ENCODE results near the gene COX6B2.
A peak's percentile ranks its signal among the peaks of the same experiment; 100 is the strongest.
"Not testable (repeated sequence)": the region's sequence is repeated elsewhere in the genome, so short reads cannot be mapped to it uniquely, and the experiment has no call there.

COX6B2 gene

DNA sequence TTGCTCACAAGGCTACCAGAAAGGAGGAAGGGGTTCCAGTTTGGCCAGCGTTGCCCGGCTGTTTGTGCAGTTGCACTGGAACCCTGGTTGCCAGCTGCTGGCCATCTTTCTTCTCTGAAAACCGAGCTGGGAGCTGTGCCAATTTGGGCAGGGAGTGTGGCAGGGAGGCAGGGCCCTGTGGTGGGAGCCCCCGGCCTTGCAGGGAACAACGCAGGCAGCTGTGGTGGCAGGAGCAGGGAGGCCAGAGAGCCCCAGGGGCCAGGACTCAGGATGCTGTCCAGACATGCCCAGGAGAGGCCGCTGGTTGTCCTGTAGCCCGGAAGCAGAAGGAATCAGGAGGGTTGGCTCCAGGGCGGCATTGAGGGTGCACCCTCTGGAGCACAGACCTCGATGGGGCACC lies 10.1 kb downstream of the COX6B2 start:
- Histone ChIP-seq H3K27ac (0 out of 2 replicates have a peak overlapping the region, but pooled peaks have one; percentile 4), H4K20me1 (peaks cover 13% of the 10 kb centered on the region), H3K4me3 (no peak overlapping the region), H3K4me2 (peak overlapping the region; percentile 28; the same call in 1 of the 2 replicates), H3K27me3 (no peaks in the 10 kb centered on the region), H3K4me1 (peaks cover 70% of the 10 kb centered on the region), H3K36me3 (peaks cover 59% of the 10 kb centered on the region), H3K9me3 (no peaks in the 10 kb centered on the region), H3K9ac (peak overlapping the region; percentile 45; the same call in 1 of the 2 replicates)
- no peak for TF ChIP-seq Cebpa-rat (IDR thresholded peaks at IDR 0.05)

DNA sequence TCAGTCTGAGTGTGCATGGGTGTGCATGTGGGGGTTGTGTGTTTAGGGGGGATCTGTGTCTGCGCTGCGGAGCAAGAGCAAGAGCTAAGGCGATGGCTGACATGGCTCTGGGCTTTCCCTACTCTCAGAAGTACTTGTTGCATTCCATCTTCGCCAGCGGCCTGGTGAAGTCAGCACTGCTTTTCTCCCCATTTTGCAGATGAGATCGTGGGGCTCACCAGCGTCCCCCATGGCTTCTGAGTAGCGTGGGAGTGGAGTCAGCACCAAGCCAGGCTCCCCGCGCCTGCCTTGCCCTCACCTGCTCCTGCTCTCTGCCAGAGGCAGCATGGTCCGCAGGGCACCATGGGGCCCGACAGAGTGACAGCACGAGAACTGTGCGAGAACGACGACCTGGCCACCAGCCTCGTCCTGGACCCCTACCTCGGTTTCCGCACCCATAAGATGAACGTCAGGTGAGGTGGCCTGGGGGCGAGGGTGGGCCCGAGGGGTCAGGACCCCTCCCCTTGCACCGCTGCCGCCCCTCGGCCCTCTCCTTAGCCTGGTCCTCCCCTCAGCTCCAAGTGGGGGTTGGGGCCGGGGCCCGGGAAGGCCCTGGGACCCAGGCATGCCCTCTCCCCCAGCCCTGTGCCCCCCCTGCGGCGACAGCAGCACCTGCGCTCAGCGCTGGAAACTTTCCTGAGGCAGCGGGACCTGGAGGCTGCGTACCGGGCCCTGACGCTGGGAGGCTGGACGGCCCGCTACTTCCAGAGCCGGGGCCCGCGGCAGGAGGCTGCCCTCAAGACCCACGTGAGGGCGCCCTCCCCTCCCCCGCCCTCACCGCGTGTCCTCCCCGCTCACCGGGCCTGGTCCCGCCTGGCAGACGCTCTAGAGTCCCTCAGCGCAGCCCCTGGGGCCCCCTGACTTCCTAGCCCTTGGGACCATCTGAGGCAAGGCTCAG lies 12.7 kb downstream of the COX6B2 start:
- no peak for TF ChIP-seq Cebpa-rat (IDR thresholded peaks at IDR 0.05)
- peak overlapping the region; percentile 44; the same call in 1 of the 2 replicates for H3K27ac ChIP-seq
- peak overlapping the region; percentile 99 for H3K4me2 ChIP-seq
- H3K27me3 ChIP-seq, result no peaks in the 10 kb centered on the region
- H3K9me3 ChIP-seq, result no peaks in the 10 kb centered on the region
- peaks cover 13% of the 10 kb centered on the region for H4K20me1 ChIP-seq
- H3K4me3 ChIP-seq, result peak overlapping the region; percentile 84
- peaks cover 53% of the 10 kb centered on the region for H3K36me3 ChIP-seq
- peaks cover 53% of the 10 kb centered on the region for H3K4me1 ChIP-seq
- H3K9ac ChIP-seq, result peak overlapping the region; percentile 89; the same call in 1 of the 2 replicates

DNA sequence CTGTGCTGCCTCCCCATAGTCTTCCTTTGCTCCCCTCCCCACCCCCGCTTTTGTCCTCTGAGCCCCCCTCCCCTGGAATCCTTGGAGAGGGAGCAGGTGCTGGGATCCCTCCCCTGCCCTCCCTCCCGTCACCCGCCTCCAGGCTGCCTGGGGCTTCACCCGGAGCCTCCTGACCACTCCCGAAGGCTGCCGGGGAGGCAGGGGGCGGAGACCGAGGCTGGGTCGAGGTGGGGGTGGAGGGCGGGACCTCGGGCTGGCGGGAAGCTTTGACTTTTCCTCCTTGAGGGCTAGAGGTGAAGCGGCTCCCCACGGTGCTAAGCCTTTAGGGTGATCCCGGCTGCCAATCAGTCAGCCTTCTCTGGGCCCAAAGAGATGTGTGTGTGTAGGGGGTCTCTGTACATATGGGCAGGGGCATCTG lies 13.3 kb downstream of the COX6B2 start:
- peak overlapping the region; percentile 99 for H3K4me2 ChIP-seq
- H3K9me3 ChIP-seq, result no peaks in the 10 kb centered on the region
- peak overlapping the region; percentile 89 for H3K9ac ChIP-seq
- H4K20me1 ChIP-seq, result peaks cover 13% of the 10 kb centered on the region
- H3K27me3 ChIP-seq, result no peaks in the 10 kb centered on the region
- H3K27ac ChIP-seq, result peak overlapping the region; percentile 89
- TF ChIP-seq Cebpa-rat (IDR thresholded peaks at IDR 0.05), result no peak
- peaks cover 52% of the 10 kb centered on the region for H3K4me1 ChIP-seq
- peaks cover 48% of the 10 kb centered on the region for H3K36me3 ChIP-seq
- H3K4me3 ChIP-seq, result peak overlapping the region; percentile 84

DNA sequence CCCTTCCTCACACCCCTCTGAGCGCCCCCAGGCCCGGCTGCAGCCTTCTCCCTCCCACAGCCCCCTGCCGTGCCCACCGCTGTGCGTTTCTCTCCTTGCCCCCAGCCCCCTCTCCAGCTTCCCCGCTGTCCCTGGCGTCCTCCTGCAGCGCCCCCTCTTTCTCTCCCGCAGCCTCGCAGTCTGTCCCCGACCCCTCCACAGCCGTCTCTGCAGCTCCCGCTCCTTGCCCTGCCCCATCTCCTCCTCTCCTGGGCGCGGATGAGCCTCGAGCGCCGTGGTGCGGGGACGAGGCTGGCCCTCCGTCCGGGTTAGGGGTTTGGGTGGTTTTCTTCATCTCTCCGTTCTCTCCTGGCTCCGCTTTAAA lies 13.8 kb downstream of the COX6B2 start:
- peaks cover 13% of the 10 kb centered on the region for H4K20me1 ChIP-seq
- no peaks in the 10 kb centered on the region for H3K27me3 ChIP-seq
- peak overlapping the region; percentile 89 for H3K9ac ChIP-seq
- peak overlapping the region; percentile 99 for H3K4me2 ChIP-seq
- H3K36me3 ChIP-seq, result peaks cover 44% of the 10 kb centered on the region
- H3K9me3 ChIP-seq, result no peaks in the 10 kb centered on the region
- no peak for TF ChIP-seq Cebpa-rat (IDR thresholded peaks at IDR 0.05)
- H3K27ac ChIP-seq, result peak overlapping the region; percentile 89
- H3K4me1 ChIP-seq, result peaks cover 52% of the 10 kb centered on the region
- peak overlapping the region; percentile 84 for H3K4me3 ChIP-seq

DNA sequence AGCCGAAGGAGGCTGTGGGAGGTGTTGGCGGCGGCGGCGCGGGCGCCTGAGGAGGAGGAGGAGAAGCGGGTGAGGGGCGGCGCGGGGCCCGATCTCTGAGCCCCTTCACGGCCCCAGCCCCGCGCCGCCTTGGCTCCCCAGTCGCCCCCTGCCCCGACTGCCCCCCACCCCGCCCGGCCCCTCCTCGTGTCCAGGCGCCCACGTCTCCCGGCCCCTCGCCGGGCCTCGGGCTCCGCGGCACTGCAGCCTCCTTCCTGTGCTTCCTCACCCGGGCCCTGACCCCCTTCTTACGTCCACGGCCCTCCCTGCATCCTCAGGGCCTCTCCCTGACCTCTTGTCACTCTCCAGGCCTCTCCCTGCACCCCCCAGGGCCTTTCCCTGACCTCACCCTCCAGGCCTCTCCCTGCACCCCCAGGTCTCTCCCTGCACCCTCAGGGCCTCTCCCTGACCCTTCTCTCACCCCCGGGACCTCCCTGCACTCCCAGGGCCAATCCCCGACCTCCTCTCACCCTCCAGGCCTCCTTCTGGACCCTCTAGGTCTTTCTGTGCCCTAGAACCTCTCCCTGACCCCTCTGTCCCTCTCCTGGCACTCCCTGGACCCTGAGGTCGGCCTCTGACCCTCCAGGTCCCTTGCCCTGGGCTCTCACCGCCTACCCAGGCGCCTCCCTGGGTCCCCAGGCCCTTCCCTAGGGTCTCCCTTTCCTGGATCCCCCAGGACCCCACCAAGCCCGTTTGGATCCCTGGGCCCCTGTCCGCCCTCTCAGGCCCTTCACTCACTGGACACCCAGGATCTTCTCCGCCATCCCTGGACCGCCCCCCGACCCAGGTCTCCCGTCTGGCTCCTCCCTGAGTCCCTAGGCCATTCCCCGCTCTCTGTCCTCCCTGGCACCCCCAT lies 14.4 kb downstream of the COX6B2 start:
- Histone ChIP-seq H3K27me3 (no peaks in the 10 kb centered on the region), H4K20me1 (peaks cover 13% of the 10 kb centered on the region), H3K9ac (peak overlapping the region; percentile 89), H3K4me2 (peak overlapping the region; percentile 99), H3K9me3 (no peaks in the 10 kb centered on the region), H3K4me1 (peaks cover 48% of the 10 kb centered on the region), H3K4me3 (peak overlapping the region; percentile 84), H3K36me3 (peaks cover 37% of the 10 kb centered on the region), H3K27ac (peak overlapping the region; percentile 89)
- no peak for TF ChIP-seq Cebpa-rat (IDR thresholded peaks at IDR 0.05)

DNA sequence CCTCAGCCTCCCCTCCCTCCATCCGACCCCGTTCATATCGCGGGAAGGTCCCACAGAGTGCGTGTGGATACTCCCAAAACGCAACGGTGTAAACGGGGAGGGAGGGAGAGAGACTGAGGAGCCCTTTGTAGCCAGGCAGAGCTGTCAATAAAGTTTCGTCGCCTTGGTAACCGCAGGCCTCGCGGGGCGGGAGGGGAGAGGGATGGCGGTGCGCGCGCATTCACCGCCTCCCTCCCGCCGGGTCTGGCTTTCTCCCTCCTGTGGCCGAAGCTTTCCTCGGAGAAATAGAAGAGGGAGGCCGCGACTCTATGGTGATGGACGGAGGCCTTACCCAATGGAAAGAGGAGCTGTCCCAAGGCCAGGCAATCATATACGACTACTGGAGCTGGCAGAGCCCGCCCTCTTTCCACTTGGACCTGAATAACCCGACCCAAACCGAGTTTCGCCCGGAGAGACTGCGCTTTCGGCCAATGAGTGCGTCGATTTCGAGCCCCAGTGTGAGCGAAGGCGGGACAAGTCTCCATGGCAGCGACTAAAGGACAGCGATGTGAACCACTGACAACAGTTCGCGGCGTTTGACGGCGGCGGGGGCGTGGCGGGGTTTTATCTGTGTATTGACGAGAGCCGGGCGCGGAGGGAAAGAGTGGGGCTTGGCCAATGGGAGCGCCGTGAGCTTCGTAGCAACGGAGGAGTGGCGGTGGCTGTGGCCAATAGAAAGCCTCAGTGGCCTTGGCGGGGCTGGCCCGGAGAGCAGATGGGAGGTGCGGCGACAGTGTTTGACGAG lies 15.2 kb downstream of the COX6B2 start, which contains the start of gene KMT5C:
Gene KMT5C, plus strand, starts transcription at position 772 of the 784 bp plus-strand sequence. CDS start 2,061 bp downstream, outside the sequence.
- H3K9ac ChIP-seq, result peak within 1 kb of the TSS; percentile 89
- H3K27me3 ChIP-seq, result no peaks in the 10 kb centered on the region

DNA sequence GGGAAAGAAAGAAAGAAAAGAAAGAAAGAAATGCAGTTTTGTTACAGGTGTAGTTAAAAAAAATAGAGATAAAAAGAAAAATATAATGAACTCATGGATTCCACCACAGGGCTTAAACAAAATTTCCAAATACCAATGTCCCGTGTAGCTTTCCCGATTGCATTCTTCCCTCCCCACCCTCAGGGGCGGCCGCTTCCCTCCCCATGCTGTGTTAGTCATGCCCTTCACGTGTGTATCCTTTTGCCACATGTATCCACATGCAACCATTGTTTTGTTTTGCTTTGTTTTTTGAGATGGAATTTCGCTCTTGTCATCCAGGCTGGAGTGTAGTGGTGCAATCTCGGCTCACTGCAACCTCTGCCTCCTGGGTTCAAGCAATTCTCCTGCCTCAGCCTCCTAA lies 18.4 kb downstream of the COX6B2 start:
- Histone ChIP-seq H4K20me1 (no peaks in the 10 kb centered on the region), H3K4me1 (peaks cover 9% of the 10 kb centered on the region), H3K9ac (no peak overlapping the region), H3K36me3 (no peaks in the 10 kb centered on the region), H3K9me3 (no peaks in the 10 kb centered on the region), H3K4me2 (no peak overlapping the region), H3K27me3 (no peaks in the 10 kb centered on the region), H3K4me3 (no peak overlapping the region), H3K27ac (no peak overlapping the region)
- no peak for TF ChIP-seq Cebpa-rat (IDR thresholded peaks at IDR 0.05)

More for the DNA sequence above, 15.2 kb downstream of the COX6B2 start, which contains the start of gene KMT5C:
- H3K4me3 ChIP-seq, result peak within 1 kb of the TSS; percentile 84
- peak within 1 kb of the TSS; percentile 92 for H3K27ac ChIP-seq
- peak within 1 kb of the TSS; percentile 99 for H3K4me2 ChIP-seq
- no peak for TF ChIP-seq Cebpa-rat (IDR thresholded peaks at IDR 0.05)
- peaks cover 29% of the 10 kb centered on the region for H3K36me3 ChIP-seq
- H3K9me3 ChIP-seq, result no peaks in the 10 kb centered on the region
- peaks cover 13% of the 10 kb centered on the region for H4K20me1 ChIP-seq
- peaks cover 40% of the 10 kb centered on the region for H3K4me1 ChIP-seq

DNA sequence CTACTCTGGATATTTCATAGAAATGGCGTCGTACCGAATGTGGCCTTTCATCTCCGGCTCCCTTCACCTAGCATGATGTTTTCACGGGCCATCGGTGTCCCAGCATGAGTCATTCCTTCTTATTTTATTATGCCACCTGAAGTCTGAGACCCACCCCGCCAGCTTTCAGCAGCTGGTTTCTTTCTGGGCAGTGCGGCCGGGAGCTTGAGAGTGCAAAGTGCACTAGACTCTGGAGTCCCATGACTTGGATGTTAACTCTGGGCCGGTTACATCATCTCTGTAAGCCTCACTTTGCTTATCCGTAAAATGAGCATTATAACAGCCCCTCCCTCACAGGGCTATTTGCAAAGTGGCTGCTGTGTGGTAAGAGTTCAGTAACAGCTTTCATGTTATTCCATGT lies 20.6 kb downstream of the COX6B2 start:
- Histone ChIP-seq H3K36me3 (no peaks in the 10 kb centered on the region), H3K27ac (no peak overlapping the region), H3K9ac (no peak overlapping the region), H3K27me3 (no peaks in the 10 kb centered on the region), H3K4me2 (no peak overlapping the region), H3K4me3 (no peak overlapping the region), H4K20me1 (no peaks in the 10 kb centered on the region), H3K4me1 (peaks cover 9% of the 10 kb centered on the region), H3K9me3 (no peaks in the 10 kb centered on the region)
- no peak for TF ChIP-seq Cebpa-rat (IDR thresholded peaks at IDR 0.05)

DNA sequence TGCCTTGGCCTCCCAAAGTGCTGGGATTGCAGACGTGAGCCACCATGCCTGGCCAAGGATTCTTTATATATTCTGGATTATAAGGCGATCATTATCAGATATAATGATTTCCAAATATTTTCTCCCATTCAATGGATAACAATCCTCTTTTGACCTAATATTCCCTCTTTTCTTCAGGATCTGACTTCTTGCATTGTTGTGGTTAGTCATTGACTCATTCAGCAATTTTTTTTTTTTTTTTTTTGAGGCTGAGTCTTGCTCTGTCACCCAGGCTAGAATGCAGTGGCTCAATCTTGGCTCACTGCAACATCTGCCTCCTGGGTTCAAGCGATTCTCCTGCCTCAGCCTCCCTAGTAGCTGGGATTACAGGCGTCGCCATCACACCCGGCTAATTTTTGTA lies 24.7 kb downstream of the COX6B2 start:
- H3K4me1 ChIP-seq, result peaks cover 21% of the 10 kb centered on the region
- H3K9me3 ChIP-seq, H3K4me3 ChIP-seq, H4K20me1 ChIP-seq, H3K9ac ChIP-seq, H3K27me3 ChIP-seq, H3K4me2 ChIP-seq, H3K36me3 ChIP-seq, H3K27ac ChIP-seq: not testable (repeated sequence)

DNA sequence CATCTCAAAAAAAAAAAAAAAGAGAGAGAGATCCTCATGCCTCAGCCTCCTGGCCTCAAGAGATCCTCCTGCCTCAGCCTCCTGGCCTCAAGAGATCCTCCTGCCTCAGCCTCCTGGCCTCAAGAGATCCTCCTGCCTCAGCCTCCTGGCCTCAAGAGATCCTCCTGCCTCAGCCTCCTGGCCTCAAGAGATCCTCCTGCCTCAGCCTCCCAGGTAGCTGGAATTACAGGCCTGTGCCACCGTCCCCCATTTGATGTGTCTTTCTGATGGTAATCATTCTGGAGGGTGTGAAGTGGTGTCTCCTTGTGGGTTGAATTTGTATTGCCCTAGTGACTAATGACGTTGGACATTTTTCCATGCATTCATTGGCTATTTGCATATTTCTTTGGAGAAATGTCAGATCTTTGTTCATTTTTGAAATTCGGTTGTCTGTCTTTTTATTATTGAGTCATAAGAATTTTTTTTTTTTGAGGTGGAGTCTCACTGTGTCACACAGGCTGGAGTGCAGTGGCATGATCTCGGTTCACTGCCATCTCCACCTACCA lies 25.7 kb downstream of the COX6B2 start:
- H3K9ac ChIP-seq, H3K27ac ChIP-seq, H3K36me3 ChIP-seq, H4K20me1 ChIP-seq, H3K27me3 ChIP-seq, H3K4me3 ChIP-seq, H3K4me2 ChIP-seq, H3K9me3 ChIP-seq: not testable (repeated sequence)
- peaks cover 31% of the 10 kb centered on the region for H3K4me1 ChIP-seq
